ENCODE measurements around the gene MAGIX.
A peak's percentile ranks its signal among the peaks of the same experiment; 100 is the strongest.
"Not testable (repeated sequence)": the region's sequence is repeated elsewhere in the genome, so short reads cannot be mapped to it uniquely, and the experiment has no call there.

The MAGIX gene

DNA sequence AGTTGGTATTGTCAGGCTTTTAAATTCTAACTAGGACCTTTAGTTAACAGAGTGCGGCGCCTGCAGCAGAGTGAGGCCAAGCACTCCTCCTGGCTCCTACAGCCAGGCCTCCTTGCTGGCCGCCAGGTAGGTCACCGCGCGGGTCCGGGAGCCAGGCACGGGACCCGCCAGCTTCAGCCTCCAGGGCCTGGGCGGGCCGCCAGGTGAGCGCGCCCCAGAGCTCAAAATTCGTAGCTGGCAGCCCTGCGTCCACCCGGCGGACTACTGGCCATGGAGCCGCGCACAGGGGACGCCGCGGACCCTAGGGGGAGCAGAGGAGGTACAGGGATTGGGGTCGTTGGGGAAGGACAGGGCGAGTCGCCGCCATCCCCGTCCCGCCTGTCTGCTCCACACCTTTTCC, at the start of gene MAGIX:
Gene MAGIX (plus strand): TSS at position 139 of the 400 bp plus-strand sequence. CDS start 132 bp downstream, at position 271.
- DNase-seq (ENCODE audit: low spot score), result no peak

DNA sequence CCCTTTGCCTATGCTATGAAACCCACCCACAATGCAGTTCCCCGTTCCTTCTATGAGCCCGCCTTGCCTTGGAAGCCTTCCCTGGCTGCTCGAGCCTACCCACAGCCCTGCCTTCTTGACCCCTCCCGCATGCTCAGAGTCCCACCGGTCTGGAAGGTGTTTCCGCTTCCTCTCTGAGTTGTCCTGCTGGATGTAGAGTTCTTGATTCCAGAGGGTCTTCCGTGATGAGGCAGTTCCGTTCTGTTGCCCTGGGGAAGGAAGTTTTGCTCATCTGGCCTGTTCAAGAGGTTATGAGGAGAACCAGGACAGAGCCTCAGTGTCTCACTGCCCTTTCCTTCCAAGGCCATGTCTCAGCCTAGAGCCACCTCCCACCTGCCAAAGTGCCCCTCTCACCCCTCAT, 46.5 kb upstream of the MAGIX start:
- no peak for DNase-seq (ENCODE audit: low spot score)

DNA sequence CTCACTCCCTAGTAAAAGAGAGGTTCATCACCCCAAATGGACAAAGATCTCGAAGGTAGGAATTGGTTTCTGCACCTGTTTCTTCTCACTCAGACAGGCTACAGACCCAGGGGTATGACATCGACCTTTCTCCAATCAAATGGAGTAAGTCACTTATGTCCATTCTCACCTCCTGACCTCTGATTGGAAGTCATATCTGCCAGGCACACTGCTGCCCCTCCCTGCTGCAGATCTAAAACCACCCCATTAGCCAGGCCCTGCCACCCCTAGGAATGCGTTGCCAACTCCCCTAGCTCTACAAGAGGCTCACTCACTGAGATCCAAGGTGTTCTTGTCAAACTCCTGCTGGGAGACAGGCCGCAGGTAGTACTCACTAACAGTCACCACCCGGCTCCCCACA, 45.8 kb upstream of the MAGIX start:
- DNase-seq (ENCODE audit: low spot score), result no peak

DNA sequence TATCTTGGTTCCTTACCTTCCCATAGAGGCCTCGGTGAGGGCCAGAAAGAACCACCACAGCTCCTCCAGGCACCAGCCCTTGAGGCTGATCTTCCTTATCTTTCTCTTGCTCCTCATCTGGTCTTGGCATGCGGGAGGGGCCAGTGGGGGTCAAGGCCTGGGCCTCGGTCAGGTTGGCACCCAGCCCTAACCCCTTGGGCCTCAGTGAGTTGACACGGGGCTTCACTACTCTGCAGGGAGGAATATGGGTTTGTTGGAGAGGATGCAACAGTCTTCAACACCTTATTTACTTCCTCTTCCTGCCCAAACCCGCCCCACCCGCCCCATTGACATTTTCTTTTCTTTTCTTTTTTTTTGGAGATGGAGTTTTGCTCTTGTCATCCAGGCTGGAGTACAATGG, 45.0 kb upstream of the MAGIX start:
- no peak for DNase-seq (ENCODE audit: low spot score)

DNA sequence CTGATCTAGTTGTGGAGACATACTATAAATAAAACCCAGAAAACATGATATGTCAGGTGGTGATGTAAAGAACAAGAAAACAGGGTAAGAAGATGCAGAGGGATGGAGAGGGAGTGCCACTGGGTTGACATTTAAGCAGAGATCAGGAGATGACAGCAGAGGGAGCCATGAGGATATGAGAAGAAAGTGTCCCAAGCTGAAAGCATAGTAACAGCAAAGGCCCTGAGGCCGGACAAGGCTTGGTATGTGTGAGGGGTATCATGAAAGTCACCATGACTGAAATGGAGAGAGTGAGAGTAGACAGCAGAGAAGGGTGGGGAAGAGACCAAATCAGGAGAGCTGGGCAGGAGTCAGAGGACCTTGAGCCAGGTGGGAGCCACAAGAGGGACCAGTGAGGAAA, 42.5 kb upstream of the MAGIX start:
- DNase-seq (ENCODE audit: low spot score), result no peak

DNA sequence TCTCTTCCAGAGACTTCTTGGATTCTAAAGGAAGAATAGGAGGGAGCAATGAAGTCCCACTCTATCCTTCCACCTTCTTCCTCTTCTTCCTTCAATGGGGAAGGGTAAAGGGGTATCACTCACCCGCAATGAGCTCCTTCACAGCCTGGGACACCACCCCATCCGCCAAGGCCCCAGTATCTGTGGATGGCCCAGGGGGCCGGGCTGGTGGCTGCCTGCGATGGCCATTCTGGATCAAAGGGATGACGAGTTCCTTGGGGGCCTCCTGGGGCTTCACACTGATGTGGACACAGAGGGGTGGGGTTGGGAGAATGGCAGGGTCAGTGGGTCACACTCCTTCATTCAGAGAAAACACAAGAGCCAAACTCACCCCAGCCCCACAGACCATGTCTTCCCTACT, 40.1 kb upstream of the MAGIX start:
- no peak for DNase-seq (ENCODE audit: low spot score)

DNA sequence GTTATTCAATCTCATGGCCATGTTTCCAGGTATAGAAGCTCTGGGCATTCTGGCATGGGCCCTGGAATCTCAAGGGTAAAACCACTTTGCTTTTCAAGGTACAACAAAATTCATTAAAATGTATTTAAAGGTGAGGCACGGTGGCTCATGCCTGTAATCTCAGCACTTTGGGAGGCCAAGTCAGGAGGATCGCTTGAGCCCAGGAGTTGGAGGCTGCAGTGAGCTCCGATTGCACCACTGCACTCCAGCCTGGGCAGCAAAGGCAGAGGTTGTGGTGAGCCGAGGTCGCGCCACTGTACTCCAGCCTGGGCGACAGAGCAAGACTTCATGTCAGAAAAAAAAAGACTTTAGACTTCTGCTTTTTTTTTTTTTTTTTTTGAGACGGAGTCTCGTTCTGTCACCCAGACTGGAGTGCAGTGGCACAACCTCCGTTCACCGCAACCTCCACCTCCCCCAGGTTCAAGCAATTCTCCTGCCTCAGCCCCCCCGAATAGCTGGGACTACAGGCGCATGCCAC, 34.8 kb upstream of the MAGIX start:
- DNase-seq (ENCODE audit: low spot score), result not testable (repeated sequence)

DNA sequence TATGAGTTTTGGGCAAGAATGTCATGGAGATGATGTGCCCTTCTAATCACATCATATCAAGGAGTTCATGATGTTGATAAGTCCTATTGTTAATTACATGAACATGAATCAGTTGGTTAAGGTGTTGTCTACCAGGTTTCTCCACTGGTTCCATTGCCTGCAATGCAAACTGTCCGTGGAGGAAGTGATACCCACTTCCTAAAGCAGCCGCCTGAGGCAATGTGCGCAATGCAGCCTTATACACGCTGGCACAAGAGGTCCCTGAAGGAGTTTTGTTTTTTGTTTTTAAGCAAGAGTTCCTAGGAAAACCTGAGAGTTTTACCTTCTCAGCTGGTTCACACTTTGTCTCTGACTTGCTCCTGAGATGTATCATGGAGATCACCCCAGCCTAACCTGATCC, 33.1 kb upstream of the MAGIX start:
- DNase-seq (ENCODE audit: low spot score), result no peak

DNA sequence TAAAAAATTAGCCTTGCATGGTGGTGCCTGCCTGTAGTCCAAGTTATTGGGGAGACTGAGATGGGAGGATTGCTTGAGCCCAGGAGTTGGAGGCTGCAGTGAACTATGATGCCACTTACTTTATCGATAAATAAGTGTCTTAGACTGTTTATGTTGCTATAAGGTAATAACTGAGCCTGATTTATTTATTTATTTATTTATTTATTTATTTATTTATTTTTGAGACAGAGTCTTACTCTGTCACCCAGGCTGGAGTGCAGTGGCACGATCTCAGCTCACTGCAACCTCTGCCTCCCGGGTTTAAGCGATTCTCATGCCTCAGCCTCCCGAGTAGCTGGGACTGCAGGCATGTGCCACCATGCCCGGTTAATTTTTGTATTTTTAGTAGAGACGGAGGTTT, 30.3 kb upstream of the MAGIX start:
- not testable (repeated sequence) for DNase-seq (ENCODE audit: low spot score)

DNA sequence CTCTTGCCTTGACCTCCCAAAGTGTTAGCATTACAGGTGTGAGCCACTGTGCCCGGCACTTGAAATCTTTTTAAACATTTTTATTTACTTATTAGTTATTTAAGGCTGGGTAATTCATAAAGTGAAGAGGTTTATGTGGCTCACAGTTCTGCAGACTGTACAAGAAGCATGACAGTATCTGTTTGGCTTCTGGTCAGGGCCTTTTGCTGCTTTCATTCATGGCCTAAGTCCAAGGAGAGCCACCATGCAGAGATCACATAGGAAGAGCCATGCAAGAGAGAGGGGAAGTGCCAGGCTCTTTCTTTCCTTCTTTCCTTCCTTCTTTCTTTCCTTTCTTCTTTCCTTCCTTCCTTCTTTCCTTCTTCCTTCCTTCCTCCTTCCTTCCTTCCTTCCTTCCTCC, 28.8 kb upstream of the MAGIX start:
- no peak for DNase-seq (ENCODE audit: low spot score)

DNA sequence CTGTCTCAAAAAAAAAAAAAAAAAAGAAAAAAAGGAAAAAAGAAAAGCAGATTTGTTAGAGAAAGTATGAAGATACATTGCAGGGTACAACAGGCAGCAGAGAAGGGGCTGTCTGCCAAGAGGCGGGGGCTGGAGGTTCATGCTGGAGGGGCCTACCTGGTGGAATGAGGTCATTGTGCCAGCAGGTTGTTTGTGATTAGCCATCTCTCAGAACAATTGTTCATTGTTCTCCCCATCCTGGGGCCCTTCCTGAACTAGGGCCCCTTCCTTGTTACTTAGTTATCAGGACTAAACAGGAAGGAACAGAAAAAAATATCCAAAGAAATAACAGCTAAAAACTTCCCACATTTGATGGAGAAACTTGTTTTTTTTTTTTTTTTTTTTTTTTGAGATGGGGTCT, 25.1 kb upstream of the MAGIX start:
- DNase-seq (ENCODE audit: low spot score), result no peak

DNA sequence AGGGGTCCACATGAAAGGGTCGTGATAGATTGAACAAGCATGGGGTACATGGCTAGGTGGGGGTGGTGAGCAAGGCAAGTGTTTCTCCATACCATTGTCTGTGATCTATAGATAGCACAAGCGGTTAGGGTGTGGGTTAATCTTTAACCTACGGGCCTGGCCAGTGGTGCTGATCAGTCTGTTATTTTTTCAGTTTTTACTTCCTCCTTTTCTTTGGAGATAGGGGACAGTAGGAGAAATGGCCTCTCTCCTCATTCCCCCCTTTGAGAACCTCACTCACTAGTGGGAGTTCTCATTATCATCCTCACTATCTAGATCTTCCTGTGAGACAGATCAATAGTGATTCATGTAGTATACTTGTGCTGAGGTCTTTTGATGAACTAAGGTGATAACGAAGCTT, 22.8 kb upstream of the MAGIX start:
- DNase-seq (ENCODE audit: low spot score), result no peak

DNA sequence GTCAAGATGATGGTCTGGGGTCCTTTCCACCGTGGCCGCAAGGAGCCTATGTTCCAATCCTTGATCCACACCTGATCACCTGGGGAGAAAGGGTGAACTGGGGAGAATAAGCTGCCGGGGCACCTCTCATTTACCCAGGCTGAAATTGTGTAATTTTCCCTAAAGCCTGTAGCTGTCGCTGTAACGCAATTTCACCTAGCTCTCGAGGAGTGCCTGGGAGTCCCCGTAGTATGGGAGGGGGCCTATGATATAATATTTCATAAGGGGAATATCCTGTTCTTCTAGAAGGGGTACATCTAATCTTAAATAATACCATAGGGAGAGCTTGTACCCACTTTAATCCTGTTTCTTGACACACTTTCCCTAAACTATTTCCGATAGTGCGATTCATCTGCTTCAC, 20.3 kb upstream of the MAGIX start:
- DNase-seq (ENCODE audit: low spot score), result not testable (repeated sequence)

DNA sequence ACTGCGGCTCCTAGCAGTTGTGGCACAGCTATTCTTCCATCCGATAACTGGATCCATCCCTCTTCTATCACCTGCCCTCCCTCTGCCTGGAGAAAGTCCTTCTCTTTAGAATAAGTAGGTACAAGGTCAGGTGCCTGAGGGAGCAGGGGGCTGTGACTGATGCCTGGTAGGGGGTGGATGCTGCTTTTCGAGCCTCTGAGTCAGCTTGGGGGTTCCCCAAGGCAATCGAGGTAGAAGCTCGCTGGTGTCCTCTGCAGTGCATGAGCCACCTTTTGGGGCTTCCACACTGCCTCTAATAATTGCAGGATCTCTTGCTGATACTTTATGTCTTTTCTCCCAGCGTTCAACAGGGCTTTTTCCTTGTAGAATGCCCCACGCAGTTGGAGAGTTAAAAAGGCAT, 19.4 kb upstream of the MAGIX start:
- DNase-seq (ENCODE audit: low spot score), result not testable (repeated sequence)

DNA sequence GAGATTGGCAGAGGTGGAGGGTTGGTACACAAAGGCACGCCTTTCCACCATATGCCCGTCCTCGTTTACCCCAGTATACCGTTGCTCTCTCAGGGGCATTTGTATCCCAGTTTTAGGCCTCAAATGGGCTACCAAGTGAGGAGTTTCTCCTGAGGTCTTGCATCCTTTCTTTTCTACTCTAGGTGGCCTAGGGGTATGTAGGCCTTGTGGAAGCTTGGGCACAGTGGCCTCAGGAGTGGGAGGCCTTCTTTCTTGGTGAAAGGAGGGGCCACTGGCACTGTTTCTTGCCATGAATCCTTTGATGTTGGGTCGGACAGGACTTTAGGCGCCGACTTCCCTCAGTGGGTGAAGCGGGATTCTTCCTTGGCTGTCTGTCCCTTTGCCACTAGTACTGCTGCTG, 15.3 kb upstream of the MAGIX start:
- no peak for DNase-seq (ENCODE audit: low spot score)

DNA sequence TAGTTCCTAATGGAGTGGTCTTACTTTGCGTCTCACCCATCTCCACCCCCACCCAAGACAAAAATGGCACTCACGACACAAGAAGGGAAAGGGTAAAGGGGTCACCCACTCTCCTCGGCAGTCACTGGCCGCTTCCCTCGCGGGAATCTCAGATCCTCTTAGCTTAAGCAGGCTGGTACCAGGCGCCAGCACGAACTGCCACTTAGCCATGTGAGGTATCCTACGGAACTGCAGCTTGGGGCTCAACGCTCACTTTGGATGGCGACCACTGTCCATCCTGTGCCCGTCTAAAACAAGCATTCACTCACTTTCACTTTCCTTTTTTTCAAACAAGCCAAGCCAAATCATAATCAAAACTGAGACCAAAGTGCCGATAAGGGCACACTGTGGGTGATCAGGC, 14.6 kb upstream of the MAGIX start:
- DNase-seq (ENCODE audit: low spot score), result no peak

DNA sequence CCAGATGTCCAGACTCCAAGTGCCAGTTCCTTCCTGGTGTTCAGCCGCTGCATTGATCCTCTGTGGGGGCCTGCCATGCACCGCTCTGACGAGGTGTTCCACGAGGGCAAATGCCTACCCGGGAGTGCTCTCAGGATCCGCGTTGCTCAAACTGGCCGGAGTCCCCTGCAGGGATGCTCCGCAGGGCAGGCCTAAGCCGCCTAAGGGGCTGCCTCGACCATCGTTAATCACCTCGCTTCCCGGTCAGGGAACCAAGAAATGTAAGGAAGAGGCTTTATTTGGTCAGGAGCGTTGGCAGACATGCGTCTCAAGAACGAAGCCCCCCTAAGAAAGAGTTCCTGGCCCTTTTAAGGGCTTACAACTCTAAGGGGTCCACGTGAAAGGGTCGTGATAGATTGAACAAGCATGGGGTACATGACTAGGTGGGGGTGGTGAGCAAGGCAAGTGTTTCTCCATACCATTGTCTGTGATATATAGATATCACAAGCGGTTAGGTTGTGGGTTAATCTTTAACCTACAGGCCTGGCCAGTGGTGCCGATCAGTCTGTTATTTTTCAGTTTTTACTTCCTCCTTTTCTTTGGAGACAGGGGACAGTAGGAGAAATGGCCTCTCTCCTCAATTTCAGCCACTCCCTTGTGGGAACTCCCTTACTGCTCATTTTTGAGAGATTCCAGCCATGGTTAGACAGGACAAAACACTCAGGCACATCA, 14.0 kb upstream of the MAGIX start:
- DNase-seq (ENCODE audit: low spot score), result not testable (repeated sequence)

DNA sequence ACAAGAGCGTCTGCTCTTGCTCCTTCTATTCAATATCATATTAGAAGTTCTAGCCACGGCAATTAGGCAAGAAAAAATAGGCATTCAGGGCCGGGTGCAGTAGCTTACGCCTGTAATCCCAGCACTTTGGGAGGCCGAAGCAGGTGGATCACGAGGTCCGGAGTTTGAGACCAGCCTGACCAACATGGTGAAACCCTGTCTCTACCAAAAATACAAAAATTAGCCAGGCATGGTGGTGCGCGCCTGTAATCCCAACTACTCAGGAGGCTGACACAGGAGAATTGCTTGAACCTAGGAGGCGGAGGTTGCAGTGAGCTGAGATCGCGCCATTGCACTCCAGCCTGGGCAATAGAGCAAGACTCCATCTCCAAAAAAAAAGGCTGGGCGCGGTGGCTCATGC, 13.3 kb upstream of the MAGIX start:
- DNase-seq (ENCODE audit: low spot score), result not testable (repeated sequence)

DNA sequence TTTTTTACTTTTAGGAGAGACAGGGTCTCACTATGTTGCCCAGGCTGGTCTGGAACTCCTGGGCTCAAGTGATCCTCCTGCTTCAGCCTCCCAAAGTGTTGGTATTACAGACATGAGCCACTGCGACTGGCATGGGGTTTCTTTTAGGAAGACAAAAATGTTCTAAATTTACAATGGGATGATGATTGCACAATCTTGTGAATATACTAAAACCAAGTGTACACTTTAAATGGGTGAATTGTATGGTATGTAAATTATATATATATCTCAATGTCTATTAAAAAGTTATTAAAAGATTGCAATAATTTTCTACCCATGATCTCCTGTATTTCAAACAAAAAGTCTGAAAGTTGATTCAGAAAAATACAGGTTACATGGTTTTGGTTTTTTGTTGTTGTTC, 9.1 kb upstream of the MAGIX start:
- no peak for DNase-seq (ENCODE audit: low spot score)

DNA sequence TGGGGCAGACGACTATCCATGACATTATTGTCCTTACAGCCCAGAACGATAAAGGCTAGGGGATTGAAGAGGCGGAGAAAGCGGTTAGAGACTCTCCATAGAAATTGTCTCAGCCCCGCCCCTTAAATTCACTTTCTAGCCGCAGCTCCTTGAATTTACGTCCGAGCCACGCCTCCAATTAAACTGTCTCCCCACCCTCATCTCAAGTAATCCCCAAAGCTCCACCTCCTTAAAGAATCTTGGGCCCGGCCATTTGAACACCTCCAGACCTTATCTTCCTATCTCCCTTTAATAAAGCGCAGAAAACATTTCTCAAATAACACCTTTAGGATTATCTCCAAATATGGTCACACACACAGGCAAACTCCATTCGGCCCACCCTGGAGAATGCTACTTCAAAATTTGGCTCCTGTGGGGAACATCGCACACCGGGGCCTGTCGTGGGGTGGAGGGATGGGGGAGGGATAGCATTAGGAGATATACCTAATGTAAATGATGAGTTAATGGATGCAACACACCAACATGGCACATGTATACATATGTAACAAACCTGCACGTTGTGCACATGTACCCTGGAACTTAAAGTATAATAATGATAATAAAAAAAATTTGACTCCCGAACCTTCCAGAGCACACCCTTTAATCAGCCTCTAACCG, 7.2 kb upstream of the MAGIX start:
- DNase-seq (ENCODE audit: low spot score), result no peak

DNA sequence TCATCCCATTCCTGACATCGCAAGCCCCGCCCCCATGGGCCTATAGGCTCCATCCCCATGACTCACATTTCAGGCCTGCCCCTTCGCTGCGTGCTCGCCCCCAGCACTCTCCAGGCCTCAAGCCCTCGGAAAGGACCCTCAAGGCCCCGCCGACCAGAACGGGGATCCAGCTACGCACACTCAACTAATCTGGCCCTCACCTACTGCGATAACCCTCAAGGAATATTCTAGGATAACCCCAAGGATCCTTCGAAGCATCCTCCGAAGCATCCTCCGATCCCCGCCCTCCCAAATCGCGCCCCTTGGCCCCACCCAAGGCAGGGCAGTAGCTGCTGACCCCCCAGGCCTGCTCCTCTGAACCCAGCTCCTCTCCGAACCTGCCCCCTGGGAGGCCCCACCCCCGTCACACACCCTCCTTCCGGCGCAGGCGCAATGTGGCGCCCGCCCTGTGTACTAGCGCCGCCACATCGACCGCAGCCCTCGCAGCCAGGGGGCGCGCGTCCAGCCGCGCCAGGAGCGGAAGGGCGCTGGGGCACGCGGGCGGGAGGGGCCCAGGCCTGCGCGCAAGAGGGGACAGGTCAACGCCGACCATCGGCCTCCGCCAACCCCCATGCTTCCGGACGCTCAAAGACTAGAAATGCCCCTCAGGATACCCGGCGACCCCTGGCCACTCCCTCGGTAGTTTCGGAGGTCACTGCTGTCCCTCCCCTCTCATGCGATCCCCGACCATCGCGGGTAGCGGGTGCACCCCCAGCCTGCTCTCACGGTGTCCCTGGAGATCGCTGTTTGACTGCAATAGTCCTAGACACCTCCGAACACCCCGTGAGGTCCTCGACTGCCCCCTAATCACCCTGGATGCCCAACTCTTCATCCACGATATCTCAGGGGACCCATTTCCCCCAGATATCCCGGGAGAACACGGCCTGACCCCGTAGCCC, 6.4 kb upstream of the MAGIX start:
- DNase-seq (ENCODE audit: low spot score), result peak; percentile 83

DNA sequence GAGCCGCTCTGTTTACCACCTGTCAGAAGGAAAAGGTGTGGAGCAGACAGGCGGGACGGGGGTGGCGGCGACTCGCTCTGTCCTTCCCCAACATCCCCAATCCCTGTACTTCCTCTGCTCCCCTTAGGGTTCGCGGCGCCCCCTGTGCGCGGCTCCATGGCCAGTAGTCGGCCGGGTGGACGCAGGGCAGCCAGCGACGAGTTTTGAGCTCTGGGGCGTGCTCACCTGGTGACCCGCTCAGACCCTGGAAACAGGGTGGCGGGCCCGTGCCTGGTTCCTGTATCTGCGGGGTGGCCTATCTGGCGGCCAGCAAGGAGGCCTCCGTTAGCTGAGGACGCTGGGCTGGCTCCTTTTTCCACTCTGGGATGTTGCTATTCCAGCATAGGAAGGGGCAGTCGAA, 5.4 kb upstream of the MAGIX start:
- no peak for DNase-seq (ENCODE audit: low spot score)

DNA sequence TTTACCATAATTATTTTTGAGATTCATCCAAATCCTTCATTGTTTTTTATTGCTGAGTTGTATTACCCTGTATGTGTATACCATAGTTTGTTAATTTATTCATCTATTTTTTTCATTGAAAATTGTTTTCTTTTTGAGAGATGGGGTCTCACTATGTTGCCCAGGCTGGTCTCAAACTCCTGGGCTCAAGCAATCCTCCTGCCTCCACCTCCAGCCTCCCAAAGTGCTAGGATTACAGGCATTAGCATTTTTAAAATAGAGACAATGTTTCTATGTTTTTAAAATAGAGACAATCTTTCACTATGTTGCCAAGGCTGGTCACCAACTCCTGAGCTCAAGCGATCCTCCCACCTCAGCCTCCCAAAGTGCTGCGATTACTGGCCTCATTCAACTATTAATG, 1.6 kb upstream of the MAGIX start:
- DNase-seq (ENCODE audit: low spot score), result no peak
